ENCODE data around the gene BABAM2.

DNA sequence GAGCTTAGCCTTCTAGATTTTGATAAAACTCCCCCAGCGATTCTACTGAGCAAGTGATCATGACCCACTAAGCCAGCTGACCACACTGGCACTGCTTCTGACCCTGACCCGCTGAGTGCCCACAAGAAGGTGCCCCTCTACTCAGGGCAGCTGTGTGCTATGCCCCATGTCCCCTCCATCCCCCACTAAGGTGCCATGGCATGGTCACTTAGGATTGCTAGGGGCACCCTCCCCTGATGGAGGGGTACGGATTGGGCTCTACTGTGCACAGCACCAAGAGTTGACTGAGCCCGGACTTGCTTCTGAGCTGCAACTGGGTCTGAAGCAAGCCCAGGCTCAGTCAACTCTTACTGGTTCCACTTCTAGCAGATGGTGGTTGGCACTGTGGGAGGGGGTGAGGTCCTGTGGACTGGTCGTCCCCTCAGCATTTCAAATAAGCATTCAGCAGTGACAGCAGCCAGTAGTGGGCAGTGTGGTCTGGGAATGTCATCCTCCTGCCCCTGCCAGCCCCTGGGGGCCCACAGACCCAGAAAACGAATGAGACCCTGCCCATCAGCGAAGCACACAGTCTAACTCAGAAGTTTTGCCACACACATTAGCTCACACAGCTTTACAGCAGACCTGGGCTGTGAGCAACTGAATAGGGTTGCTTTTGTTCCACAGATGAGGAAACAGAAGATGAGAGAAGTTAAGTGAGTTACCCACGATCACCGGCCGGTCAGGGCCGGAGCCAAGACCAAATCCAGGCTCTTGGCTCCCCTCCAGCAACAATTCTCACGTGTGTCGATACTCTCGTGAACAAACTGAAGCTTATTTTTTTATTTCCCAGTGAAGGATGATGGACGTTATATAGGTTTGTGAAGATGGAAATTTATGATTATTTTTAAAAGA is 450.0 kb downstream of the BABAM2 start:
- TF ChIP-seq, protein P1, sequence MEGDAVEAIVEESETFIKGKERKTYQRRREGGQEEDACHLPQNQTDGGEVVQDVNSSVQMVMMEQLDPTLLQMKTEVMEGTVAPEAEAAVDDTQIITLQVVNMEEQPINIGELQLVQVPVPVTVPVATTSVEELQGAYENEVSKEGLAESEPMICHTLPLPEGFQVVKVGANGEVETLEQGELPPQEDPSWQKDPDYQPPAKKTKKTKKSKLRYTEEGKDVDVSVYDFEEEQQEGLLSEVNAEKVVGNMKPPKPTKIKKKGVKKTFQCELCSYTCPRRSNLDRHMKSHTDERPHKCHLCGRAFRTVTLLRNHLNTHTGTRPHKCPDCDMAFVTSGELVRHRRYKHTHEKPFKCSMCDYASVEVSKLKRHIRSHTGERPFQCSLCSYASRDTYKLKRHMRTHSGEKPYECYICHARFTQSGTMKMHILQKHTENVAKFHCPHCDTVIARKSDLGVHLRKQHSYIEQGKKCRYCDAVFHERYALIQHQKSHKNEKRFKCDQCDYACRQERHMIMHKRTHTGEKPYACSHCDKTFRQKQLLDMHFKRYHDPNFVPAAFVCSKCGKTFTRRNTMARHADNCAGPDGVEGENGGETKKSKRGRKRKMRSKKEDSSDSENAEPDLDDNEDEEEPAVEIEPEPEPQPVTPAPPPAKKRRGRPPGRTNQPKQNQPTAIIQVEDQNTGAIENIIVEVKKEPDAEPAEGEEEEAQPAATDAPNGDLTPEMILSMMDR (conservative IDR thresholded peaks at IDR 0.05; ENCODE audit: low read length), result no peak
- no peak for TF ChIP-seq EZH2phosphoT487 (IDR thresholded peaks at IDR 0.05; ENCODE audit: borderline replicate concordance, low read depth, low read length)
